Activated CD8-positive, alpha-beta T cell treated with anti-CD3 and anti-CD28 coated beads for 36 hours (primary cell): ENCODE measurements around the gene BTBD2. TPM values are rescaled to one million over a fixed set of nuclear protein-coding genes. Genes with fewer than 3 reads are reported as not detected.
A peak's percentile ranks its signal among the peaks of the same experiment; 100 is the strongest.

Source experiments
- ATAC-seq: fragments of 200-7000 bp; cut with Tn5 transposase; one replicate; pipeline ENCODE4 v1.10.0; 2021; ENCODE audit warnings: mild to moderate bottlenecking, moderate library complexity
- CTCF ChIA-PET: fragments of 350-600 bp; sonication (Branson Sonifier 250); formaldehyde crosslinking; loops from one replicate; lab custom pipeline; 2021; ENCODE audit warnings: antibody characterized with exemption; lab: Charles Lee
- POLR2A ChIA-PET: fragments of 350-600 bp; sonication (Branson Sonifier 250); formaldehyde crosslinking; loops from one replicate; lab custom pipeline; 2021; ENCODE audit warnings: antibody characterized with exemption; lab: Charles Lee
- DNase-seq: peaks from one replicate; pipeline ENCODE4 v3.0.0-alpha.2; 2020
- H3K27ac Mint-ChIP-seq: one replicate; pipeline ENCODE4 v1.8.0; 2021; ENCODE audit warnings: mild to moderate bottlenecking, mixed read lengths
- H3K27me3 Mint-ChIP-seq: one replicate; pipeline ENCODE4 v1.8.0; 2021; ENCODE audit warnings: mixed read lengths
- H3K36me3 Mint-ChIP-seq: one replicate; pipeline ENCODE4 v1.8.0; 2021; ENCODE audit warnings: low read depth, mixed read lengths
- H3K4me1 Mint-ChIP-seq: one replicate; pipeline ENCODE4 v1.8.0; 2021; ENCODE audit warnings: low read depth, mixed read lengths
- H3K4me3 Mint-ChIP-seq: one replicate; pipeline ENCODE4 v1.8.0; 2021; ENCODE audit warnings: mild to moderate bottlenecking, moderate library complexity, mixed read lengths
- H3K9me3 Mint-ChIP-seq: one replicate; pipeline ENCODE4 v1.8.0; 2021; ENCODE audit warnings: mixed read lengths
- intact Hi-C: fragments of 100-400 bp; cut with micrococcal nuclease; formaldehyde crosslinking; loops from one replicate; pipeline ENCODE4 v1.10.0; 2022
- total RNA-seq, 2 experiments: library from RNA; stranded (reverse); gene quantifications; one replicate each; pipeline ENCODE4 v1.2.3, GENCODE V29; 2021
- TF ChIP-seq, protein P1 (sequence below): fragments of 200-600 bp; IDR thresholded peaks from one replicate; pipeline ENCODE4 v1.8.0; 2022; ENCODE audit warnings: antibody characterized with exemption, mild to moderate bottlenecking

Gene BTBD2
- total RNA-seq, 2 experiments from 2014 or later, result 36.5 to 44.6 TPM

DNA sequence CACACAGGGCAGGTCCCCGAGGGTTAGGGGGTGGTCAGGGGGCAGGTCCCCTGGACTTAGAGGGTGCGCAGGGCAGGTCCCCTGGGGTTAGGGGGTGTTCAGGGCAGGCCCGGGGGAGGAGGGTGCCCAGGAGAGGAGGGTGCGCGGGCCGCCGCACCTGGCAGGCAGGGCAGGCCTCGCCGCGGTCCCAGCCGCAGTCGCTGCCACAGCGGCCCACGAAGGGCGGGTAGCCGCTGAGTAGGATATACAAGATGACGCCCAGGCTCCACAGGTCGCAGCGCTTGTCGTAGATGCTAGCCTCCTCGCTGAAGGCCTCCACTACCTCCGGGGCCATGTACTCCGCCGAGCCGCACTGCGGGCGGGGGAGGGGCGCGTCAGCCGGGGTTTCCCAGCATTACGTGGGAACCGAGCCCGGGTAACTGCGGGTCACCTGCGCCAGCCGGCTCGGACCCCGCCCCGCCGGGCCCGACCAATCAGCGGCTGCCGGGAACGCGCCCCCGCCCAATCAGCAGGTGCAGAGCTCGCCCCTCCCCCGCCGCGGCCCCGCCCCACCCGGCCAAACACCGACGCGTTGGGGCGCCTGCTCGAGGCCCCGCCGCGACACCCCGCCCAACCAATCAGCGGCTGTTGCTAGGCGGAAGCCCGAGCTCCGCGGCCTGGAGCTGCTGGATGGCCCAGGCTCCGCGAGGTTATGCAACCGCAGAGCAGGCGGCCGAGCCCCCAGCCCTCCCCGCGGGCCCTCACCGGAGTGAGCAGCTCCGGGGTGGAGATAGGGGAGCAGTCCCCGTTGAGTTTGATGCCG lies 26.4 kb upstream of the BTBD2 start:
- Mint-ChIP-seq H3K27me3 (no peaks in the 10 kb centered on the region), H3K4me3 (peak overlapping the region; percentile 72), H3K9me3 (no peaks in the 10 kb centered on the region), H3K4me1 (peaks cover 31% of the 10 kb centered on the region), H3K36me3 (peaks cover 31% of the 10 kb centered on the region), H3K27ac (peak overlapping the region; percentile 87)
- peak; percentile 88 for ATAC-seq
- peak; percentile 99 for DNase-seq
- TF ChIP-seq, protein P1, sequence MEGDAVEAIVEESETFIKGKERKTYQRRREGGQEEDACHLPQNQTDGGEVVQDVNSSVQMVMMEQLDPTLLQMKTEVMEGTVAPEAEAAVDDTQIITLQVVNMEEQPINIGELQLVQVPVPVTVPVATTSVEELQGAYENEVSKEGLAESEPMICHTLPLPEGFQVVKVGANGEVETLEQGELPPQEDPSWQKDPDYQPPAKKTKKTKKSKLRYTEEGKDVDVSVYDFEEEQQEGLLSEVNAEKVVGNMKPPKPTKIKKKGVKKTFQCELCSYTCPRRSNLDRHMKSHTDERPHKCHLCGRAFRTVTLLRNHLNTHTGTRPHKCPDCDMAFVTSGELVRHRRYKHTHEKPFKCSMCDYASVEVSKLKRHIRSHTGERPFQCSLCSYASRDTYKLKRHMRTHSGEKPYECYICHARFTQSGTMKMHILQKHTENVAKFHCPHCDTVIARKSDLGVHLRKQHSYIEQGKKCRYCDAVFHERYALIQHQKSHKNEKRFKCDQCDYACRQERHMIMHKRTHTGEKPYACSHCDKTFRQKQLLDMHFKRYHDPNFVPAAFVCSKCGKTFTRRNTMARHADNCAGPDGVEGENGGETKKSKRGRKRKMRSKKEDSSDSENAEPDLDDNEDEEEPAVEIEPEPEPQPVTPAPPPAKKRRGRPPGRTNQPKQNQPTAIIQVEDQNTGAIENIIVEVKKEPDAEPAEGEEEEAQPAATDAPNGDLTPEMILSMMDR, result no peak
- ChIA-PET POLR2A (interaction anchor here (1.0 to 6.3 kb wide), 11 partner anchors 7 to 48 kb away, joined by 3 to 58 read pairs (median 7); partner anchors contain the start of gene MKNK2), CTCF (interaction anchor here (0.7 to 3.3 kb wide), 5 partner anchors 10 to 123 kb away, joined by 3 to 12 read pairs (median 3); no protein-coding TSS in a partner anchor)
- intact Hi-C loops, result no loop called here

DNA sequence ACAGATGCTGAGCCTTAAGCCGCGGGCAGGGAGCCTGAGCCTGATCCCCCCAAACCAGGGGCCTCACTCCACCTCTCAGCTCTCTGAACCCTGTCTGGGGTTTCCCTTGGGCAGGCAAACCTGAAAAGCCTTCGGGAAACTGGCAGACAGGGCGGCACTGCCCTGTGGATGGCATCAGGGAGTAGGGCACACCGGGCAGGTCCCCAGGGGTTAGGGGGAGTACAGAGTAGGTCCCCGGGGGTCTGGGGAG lies 25.8 kb upstream of the BTBD2 start:
- CTCF ChIA-PET, result interaction anchor here (2.2 kb wide), 1 partner anchor 9 kb away, joined by 9 read pairs; no protein-coding TSS in a partner anchor
- H3K36me3 Mint-ChIP-seq, result peaks cover 31% of the 10 kb centered on the region
- no peaks in the 10 kb centered on the region for H3K9me3 Mint-ChIP-seq
- TF ChIP-seq, protein P1, result no peak
- ATAC-seq (no peak), DNase-seq (no peak)
- POLR2A ChIA-PET, result interaction anchor here (1.5 to 6.3 kb wide), 7 partner anchors 8 to 48 kb away, joined by 4 to 58 read pairs (median 6); partner anchors contain the start of gene MKNK2
- intact Hi-C loops, result no loop called here
- H3K27ac Mint-ChIP-seq, result peak overlapping the region; percentile 87
- H3K4me3 Mint-ChIP-seq, result peak overlapping the region; percentile 71
- no peaks in the 10 kb centered on the region for H3K27me3 Mint-ChIP-seq
- H3K4me1 Mint-ChIP-seq, result peaks cover 29% of the 10 kb centered on the region

DNA sequence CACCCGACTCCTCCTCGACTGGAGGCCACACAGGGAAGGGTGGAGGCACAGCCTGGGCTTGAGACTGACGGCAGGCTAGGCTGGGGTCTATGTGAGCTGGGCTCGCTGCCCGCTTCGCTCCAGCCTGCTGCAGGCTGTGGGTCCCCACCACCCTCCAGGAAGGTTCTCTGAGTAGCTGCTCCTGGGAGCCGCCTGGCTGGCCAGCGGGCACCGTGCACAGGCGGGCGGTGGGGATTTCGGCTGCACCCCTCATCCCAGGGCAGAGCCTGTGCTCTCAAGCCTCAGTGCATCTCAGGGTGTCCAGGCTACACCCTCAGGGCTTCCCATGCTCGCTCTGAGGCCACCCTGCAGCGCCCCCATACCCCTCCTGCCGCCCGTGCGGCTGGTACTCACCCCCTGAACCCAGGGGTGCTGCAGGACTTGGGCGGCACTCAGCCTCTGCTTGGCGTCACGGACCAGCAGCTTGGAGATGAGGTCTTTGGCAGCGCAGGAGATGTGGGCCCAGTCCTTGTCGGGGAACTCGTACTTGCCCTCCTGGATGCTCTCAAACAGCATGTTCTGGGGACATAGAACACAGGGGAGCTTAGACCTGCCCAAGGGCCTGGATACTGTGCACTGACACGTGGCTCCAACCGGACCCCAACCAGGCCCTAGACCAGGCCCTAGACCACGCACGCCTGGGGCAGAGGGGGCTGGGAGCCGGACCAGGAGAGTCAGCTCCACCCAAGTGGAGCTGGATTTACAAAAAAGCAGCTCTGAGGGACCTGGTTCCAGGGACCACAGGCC lies 25.3 kb upstream of the BTBD2 start:
- peak overlapping the region; percentile 87 for H3K27ac Mint-ChIP-seq
- H3K27me3 Mint-ChIP-seq, result no peaks in the 10 kb centered on the region
- ChIA-PET CTCF (interaction anchor here (0.7 to 2.2 kb wide), 2 partner anchors 9 to 885 kb away, joined by 3 to 9 read pairs; no protein-coding TSS in a partner anchor), POLR2A (interaction anchor here (1.0 to 6.3 kb wide), 8 partner anchors 8 to 49 kb away, joined by 4 to 58 read pairs (median 6); partner anchors contain the start of gene MKNK2)
- peak overlapping the region; percentile 71 for H3K4me3 Mint-ChIP-seq
- peaks cover 29% of the 10 kb centered on the region for H3K4me1 Mint-ChIP-seq
- DNase-seq (no peak), ATAC-seq (no peak)
- TF ChIP-seq, protein P1, result no peak
- peaks cover 31% of the 10 kb centered on the region for H3K36me3 Mint-ChIP-seq
- intact Hi-C loops, result no loop called here
- H3K9me3 Mint-ChIP-seq, result no peaks in the 10 kb centered on the region

DNA sequence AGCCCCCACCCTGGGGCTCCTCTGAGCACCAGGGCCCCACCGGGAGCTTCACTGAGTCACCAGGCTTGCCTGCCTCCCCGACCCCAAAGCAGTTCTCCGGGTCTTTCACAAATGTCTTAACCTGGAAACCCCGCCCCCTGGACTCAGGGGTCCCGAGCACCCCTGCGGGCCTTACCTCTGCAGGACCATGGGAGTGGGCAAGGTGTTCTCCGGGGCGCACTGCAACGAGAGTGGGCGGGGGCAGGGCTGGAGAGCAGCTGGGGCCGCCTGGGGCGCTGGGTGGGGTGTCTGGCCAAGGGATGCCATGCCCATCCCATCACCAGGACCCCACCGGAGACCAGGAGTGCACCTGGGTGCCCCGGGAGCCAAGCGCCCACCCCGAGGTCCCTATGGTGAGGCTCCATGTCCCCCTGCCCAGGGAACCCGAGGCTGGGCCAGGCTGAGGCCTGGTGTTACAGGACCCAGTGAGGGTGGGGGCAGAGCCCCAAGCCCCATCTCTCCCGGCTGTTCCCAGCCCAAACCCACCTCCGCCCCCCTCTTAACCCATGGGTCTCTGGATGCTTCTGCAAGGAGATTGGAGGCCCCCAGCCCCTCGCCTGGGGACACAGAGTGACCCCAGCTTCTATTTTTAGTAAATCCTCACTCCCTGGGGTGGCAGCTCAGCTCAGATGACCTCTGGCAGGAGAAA lies 24.6 kb upstream of the BTBD2 start:
- H3K9me3 Mint-ChIP-seq, result peaks cover 2% of the 10 kb centered on the region
- H3K4me3 Mint-ChIP-seq, result no peak overlapping the region
- CTCF ChIA-PET, result interaction anchor here (0.7 to 0.8 kb wide), 2 partner anchors 12 to 886 kb away, joined by 3 read pairs; no protein-coding TSS in a partner anchor
- no peaks in the 10 kb centered on the region for H3K27me3 Mint-ChIP-seq
- H3K4me1 Mint-ChIP-seq, result peaks cover 27% of the 10 kb centered on the region
- peak overlapping the region; percentile 87 for H3K27ac Mint-ChIP-seq
- intact Hi-C loops, result no loop called here
- H3K36me3 Mint-ChIP-seq, result peaks cover 31% of the 10 kb centered on the region
- POLR2A ChIA-PET, result interaction anchor here (1.0 to 6.3 kb wide), 6 partner anchors 8 to 44 kb away, joined by 4 to 58 read pairs (median 16); partner anchors contain the start of gene MKNK2
- DNase-seq (no peak), ATAC-seq (no peak)
- TF ChIP-seq, protein P1, result no peak
